Measurements from ENCODE around the gene PIWIL1. TPM values are rescaled to one million over a fixed set of nuclear protein-coding genes. Genes with fewer than 3 reads are reported as not detected.

The PIWIL1 gene
- total and polyA plus RNA-seq, 2 experiments from 2014 or later: not detected

DNA sequence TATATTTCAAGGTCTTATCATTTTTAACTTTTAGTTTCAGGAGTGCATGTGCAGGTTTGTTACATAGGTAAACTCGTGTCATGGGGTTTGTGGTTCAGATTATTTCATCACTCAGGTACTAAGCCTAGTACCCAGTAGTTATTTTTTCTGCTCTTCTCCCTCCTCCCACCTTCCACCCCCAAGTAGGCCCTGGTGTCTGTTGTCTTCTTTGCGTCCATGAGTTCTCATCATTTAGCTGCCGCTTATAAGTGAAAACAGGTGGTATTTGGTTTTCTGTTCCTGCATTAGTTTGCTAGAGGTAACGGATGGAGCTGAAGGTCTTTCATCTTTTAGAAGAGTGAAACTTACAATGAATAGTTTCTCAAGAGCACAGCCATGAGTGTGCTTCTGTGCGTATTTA is 24.4 kb downstream of the PIWIL1 start:
- H3K4me1 ChIP-seq (ENCODE audit: insufficient read depth): no peaks in the 10 kb centered on the region
- H3F3A ChIP-seq (ENCODE audit: insufficient read depth): no peaks in the 10 kb centered on the region
- no peak overlapping the region for H3K9ac ChIP-seq
- no peaks in the 10 kb centered on the region for H3K36me3 ChIP-seq (ENCODE audit: low read depth)
- no peak for TF ChIP-seq EZH2 (IDR thresholded peaks at IDR 0.05; ENCODE audit: insufficient read depth, poor library complexity, severe bottlenecking)
- no peak for TF ChIP-seq EZH2phosphoT487 (IDR thresholded peaks at IDR 0.05; ENCODE audit: insufficient read depth, low read depth)
- in situ Hi-C loops (cut with MboI): no loop called here
- 13 to 18% methylated on average over 5 of the region's 5 CpGs for WGBS, 2 experiments (ENCODE audit: low coverage in 1 of 2, low lambda C conversion rate in 2 of 2, missing lambda C conversion rate in 2 of 2)
- H3K4me2 ChIP-seq (ENCODE audit: unreplicated experiment): no peak overlapping the region
- no peak overlapping the region for H3K4me3 ChIP-seq
- H3K27ac ChIP-seq: no peak overlapping the region
- DNase-seq: no peak
- no peaks in the 10 kb centered on the region for H4K20me1 ChIP-seq (ENCODE audit: insufficient read depth)
- H3K27me3 ChIP-seq (replicated peaks; ENCODE audit: insufficient read depth): no peaks in the 10 kb centered on the region
- no peaks in the 10 kb centered on the region for H3K9me2 ChIP-seq (ENCODE audit: insufficient read depth)
- H3K9me3 ChIP-seq (ENCODE audit: low read depth): no peaks in the 10 kb centered on the region
- H3K79me2 ChIP-seq (ENCODE audit: insufficient read depth): no peaks in the 10 kb centered on the region
- no peak overlapping the region for H2AFZ ChIP-seq

DNA sequence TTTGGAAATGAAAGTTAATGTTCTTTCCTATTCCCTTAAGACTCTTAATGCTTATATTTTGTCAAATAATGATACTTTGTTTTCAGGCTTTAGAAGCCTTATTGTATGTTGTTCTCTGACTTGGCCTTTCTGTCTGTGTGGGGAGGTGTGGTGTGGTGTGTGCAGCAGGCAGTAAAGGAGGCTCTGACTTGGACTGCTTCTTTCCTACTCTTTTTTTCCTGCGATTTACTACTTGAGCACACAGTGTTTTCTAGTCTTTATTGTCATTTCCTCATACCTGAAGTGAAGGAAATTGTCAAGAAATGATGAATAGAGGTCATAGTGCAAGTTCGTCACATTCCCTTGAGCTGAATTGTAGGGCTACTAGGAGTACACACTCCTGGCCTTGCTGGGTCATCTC is 26.9 kb downstream of the PIWIL1 start:
- H3K27me3 ChIP-seq (replicated peaks; ENCODE audit: insufficient read depth): no peaks in the 10 kb centered on the region
- no peaks in the 10 kb centered on the region for H4K20me1 ChIP-seq (ENCODE audit: insufficient read depth)
- H2AFZ ChIP-seq: no peak overlapping the region
- in situ Hi-C loops (cut with MboI): no loop called here
- H3K9me3 ChIP-seq (ENCODE audit: low read depth): no peaks in the 10 kb centered on the region
- H3K9me2 ChIP-seq (ENCODE audit: insufficient read depth): no peaks in the 10 kb centered on the region
- no peaks in the 10 kb centered on the region for H3K79me2 ChIP-seq (ENCODE audit: insufficient read depth)
- H3F3A ChIP-seq (ENCODE audit: insufficient read depth): no peaks in the 10 kb centered on the region
- H3K4me1 ChIP-seq (ENCODE audit: insufficient read depth): no peaks in the 10 kb centered on the region
- H3K4me3 ChIP-seq: no peak overlapping the region
- 28 to 32% methylated on average over 2 of the region's 2 CpGs for WGBS, 2 experiments (ENCODE audit: low coverage in 1 of 2, low lambda C conversion rate in 2 of 2, missing lambda C conversion rate in 2 of 2)
- TF ChIP-seq EZH2 (IDR thresholded peaks at IDR 0.05; ENCODE audit: insufficient read depth, poor library complexity, severe bottlenecking): no peak
- TF ChIP-seq EZH2phosphoT487 (IDR thresholded peaks at IDR 0.05; ENCODE audit: insufficient read depth, low read depth): no peak
- H3K9ac ChIP-seq: no peak overlapping the region
- DNase-seq: no peak
- H3K27ac ChIP-seq: no peak overlapping the region
- no peaks in the 10 kb centered on the region for H3K36me3 ChIP-seq (ENCODE audit: low read depth)
- no peak overlapping the region for H3K4me2 ChIP-seq (ENCODE audit: unreplicated experiment)

DNA sequence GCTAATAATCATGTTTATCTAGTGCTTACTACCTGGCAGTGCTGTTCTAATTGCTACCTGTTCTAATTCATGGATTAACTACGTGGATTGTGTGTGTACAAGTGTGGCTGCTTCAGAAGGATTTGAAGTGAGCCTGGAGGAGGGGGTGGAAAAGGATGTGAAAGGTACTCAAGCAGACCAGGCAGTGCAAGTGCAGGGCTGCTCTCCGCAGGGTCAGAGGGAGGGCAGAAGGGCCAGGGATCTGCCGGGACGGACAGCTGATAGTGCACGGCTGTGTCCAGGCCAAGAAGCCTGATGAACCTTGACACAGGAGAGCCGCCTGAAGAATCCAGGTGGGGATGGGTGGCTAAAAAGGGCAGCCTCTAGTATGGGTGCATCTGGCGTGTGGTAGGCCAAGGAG is 28.5 kb downstream of the PIWIL1 start:
- Histone ChIP-seq H3K9me2 (ENCODE audit: insufficient read depth) (no peaks in the 10 kb centered on the region), H3K79me2 (ENCODE audit: insufficient read depth) (no peaks in the 10 kb centered on the region), H3K4me3 (no peak overlapping the region), H2AFZ (no peak overlapping the region), H3K27me3 (replicated peaks; ENCODE audit: insufficient read depth) (no peaks in the 10 kb centered on the region), H3K9me3 (ENCODE audit: low read depth) (no peaks in the 10 kb centered on the region), H3K36me3 (ENCODE audit: low read depth) (no peaks in the 10 kb centered on the region), H3K9ac (no peak overlapping the region), H3F3A (ENCODE audit: insufficient read depth) (no peaks in the 10 kb centered on the region), H4K20me1 (ENCODE audit: insufficient read depth) (no peaks in the 10 kb centered on the region), H3K4me2 (ENCODE audit: unreplicated experiment) (no peak overlapping the region), H3K4me1 (ENCODE audit: insufficient read depth) (no peaks in the 10 kb centered on the region), H3K27ac (no peak overlapping the region)
- WGBS, 2 experiments (ENCODE audit: low coverage in 1 of 2, low lambda C conversion rate in 2 of 2, missing lambda C conversion rate in 2 of 2): 22 to 25% methylated on average over 7 of the region's 7 CpGs
- no peak for TF ChIP-seq EZH2phosphoT487 (IDR thresholded peaks at IDR 0.05; ENCODE audit: insufficient read depth, low read depth)
- no peak for TF ChIP-seq EZH2 (IDR thresholded peaks at IDR 0.05; ENCODE audit: insufficient read depth, poor library complexity, severe bottlenecking)
- DNase-seq: no peak
- in situ Hi-C loops (cut with MboI): no loop called here

DNA sequence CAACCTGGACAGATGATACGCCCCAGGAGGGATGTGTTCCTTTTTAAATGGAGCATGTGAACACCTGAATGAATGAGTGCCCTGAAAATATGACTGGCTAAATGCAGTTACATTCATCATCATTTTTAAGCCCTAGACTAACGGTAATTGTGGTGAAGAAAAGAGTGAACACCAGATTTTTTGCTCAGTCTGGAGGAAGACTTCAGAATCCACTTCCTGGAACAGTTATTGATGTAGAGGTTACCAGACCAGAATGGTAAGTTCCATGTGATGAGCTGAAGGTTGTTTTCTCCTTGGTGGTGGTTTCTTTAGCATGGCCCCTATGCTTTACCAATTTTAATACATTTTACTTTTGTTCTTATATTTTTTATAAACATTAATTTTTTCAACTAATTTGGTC is 29.3 kb downstream of the PIWIL1 start:
- Histone ChIP-seq H3K4me3 (no peak overlapping the region), H3K79me2 (ENCODE audit: insufficient read depth) (no peaks in the 10 kb centered on the region), H3K36me3 (ENCODE audit: low read depth) (no peaks in the 10 kb centered on the region), H3K9me3 (ENCODE audit: low read depth) (no peaks in the 10 kb centered on the region), H3K4me2 (ENCODE audit: unreplicated experiment) (no peak overlapping the region), H3K4me1 (ENCODE audit: insufficient read depth) (no peaks in the 10 kb centered on the region), H2AFZ (no peak overlapping the region), H3K9me2 (ENCODE audit: insufficient read depth) (no peaks in the 10 kb centered on the region), H3K27me3 (replicated peaks; ENCODE audit: insufficient read depth) (no peaks in the 10 kb centered on the region), H3F3A (ENCODE audit: insufficient read depth) (no peaks in the 10 kb centered on the region), H4K20me1 (ENCODE audit: insufficient read depth) (no peaks in the 10 kb centered on the region), H3K27ac (no peak overlapping the region), H3K9ac (no peak overlapping the region)
- no peak for DNase-seq
- in situ Hi-C loops (cut with MboI): no loop called here
- 13 to 23% methylated on average over 2 of the region's 2 CpGs for WGBS, 2 experiments (ENCODE audit: low coverage in 1 of 2, low lambda C conversion rate in 2 of 2, missing lambda C conversion rate in 2 of 2)
- TF ChIP-seq EZH2 (IDR thresholded peaks at IDR 0.05; ENCODE audit: insufficient read depth, poor library complexity, severe bottlenecking): no peak

DNA sequence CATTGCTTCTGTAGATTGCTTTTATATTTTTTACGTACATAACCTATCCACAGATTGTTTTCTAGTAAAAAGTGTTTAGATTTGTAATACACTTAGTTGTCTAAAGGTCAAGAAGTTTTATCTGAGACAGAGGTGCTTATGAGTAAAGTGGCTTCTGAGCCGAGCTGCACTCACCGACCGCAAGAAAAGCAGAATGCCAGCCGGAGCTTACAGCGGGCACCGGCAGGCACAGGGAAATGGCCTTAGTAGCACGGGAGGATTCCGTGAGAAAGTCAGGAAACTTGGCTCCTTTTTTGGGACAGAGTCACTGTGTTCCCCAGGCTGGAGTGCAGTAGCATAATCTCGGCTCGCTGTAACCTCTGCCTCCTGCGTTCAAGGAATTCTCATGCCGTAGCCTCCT is 29.8 kb downstream of the PIWIL1 start:
- Histone ChIP-seq H3K36me3 (ENCODE audit: low read depth) (no peaks in the 10 kb centered on the region), H3K27me3 (replicated peaks; ENCODE audit: insufficient read depth) (no peaks in the 10 kb centered on the region)
- TF ChIP-seq EZH2phosphoT487 (IDR thresholded peaks at IDR 0.05; ENCODE audit: insufficient read depth, low read depth): no peak

More for the DNA sequence above, 29.8 kb downstream of the PIWIL1 start:
- H2AFZ ChIP-seq: no peak overlapping the region
- no peaks in the 10 kb centered on the region for H3K4me1 ChIP-seq (ENCODE audit: insufficient read depth)
- H3K9me2 ChIP-seq (ENCODE audit: insufficient read depth): no peaks in the 10 kb centered on the region
- H3K27ac ChIP-seq: no peak overlapping the region
- H4K20me1 ChIP-seq (ENCODE audit: insufficient read depth): no peaks in the 10 kb centered on the region
- H3F3A ChIP-seq (ENCODE audit: insufficient read depth): no peaks in the 10 kb centered on the region
- H3K9ac ChIP-seq: no peak overlapping the region
- in situ Hi-C loops (cut with MboI): no loop called here
- DNase-seq: no peak
- no peaks in the 10 kb centered on the region for H3K79me2 ChIP-seq (ENCODE audit: insufficient read depth)
- WGBS, 2 experiments (ENCODE audit: low coverage in 1 of 2, low lambda C conversion rate in 2 of 2, missing lambda C conversion rate in 2 of 2): 60% methylated on average over 13 of the region's 13 CpGs
- H3K4me3 ChIP-seq: no peak overlapping the region
- no peaks in the 10 kb centered on the region for H3K9me3 ChIP-seq (ENCODE audit: low read depth)
- no peak overlapping the region for H3K4me2 ChIP-seq (ENCODE audit: unreplicated experiment)

Data from GM23248 (cell line).